GM21786 (cell line): ENCODE data around the gene NCKIPSD.

ENCODE experiments used
- ATAC-seq: cut with Tn5 transposase; IDR thresholded peaks from one replicate; pipeline ENCODE4 v1.9.1; 2021; ENCODE audit not compliant: unreplicated experiment

NCKIPSD gene

GRCh38 chr3:48650723-48651122 is 35.0 kb downstream of the NCKIPSD start:
- no peak for ATAC-seq

GRCh38 chr3:48648188-48648850 is 37.4 kb downstream of the NCKIPSD start:
- ATAC-seq, result no peak

GRCh38 chr3:48647714-48648113 is 38.0 kb downstream of the NCKIPSD start:
- ATAC-seq, result no peak

- no peak for ATAC-seq
Measured at GRCh38 chr3:48644898-48645760, 40.6 kb downstream of the NCKIPSD start.

- ATAC-seq, result no peak
Measured at GRCh38 chr3:48642605-48643004, 43.1 kb downstream of the NCKIPSD start.

- ATAC-seq, result no peak
Measured at GRCh38 chr3:48641396-48641795, 44.3 kb downstream of the NCKIPSD start.

GRCh38 chr3:48639944-48640606 is 45.6 kb downstream of the NCKIPSD start:
- no peak for ATAC-seq

- no peak for ATAC-seq
Measured at GRCh38 chr3:48637305-48637704, 48.4 kb downstream of the NCKIPSD start.

- ATAC-seq, result no peak
Measured at GRCh38 chr3:48636149-48636655, 49.5 kb downstream of the NCKIPSD start.

- ATAC-seq, result peak; percentile 92
Measured at GRCh38 chr3:48635222-48636021, 50.3 kb downstream of the NCKIPSD start, which contains the start of gene SLC26A6. SLC26A6 (minus strand) TSS chr3:48635461; CDS start chr3:48635393, 68 bp downstream.

- no peak for ATAC-seq
Measured at GRCh38 chr3:48634661-48635221, 51.0 kb downstream of the NCKIPSD start.

GRCh38 chr3:48633743-48634142 is 52.0 kb downstream of the NCKIPSD start:
- ATAC-seq, result no peak

- ATAC-seq, result no peak
Measured at GRCh38 chr3:48633256-48633655, 52.5 kb downstream of the NCKIPSD start.

- no peak for ATAC-seq
Measured at GRCh38 chr3:48631516-48632448, 53.9 kb downstream of the NCKIPSD start.

GRCh38 chr3:48630833-48631232 is 54.9 kb downstream of the NCKIPSD start:
- no peak for ATAC-seq

- ATAC-seq, result no peak
Measured at GRCh38 chr3:48630407-48630806, 55.3 kb downstream of the NCKIPSD start.

GRCh38 chr3:48629894-48630293 is 55.8 kb downstream of the NCKIPSD start:
- no peak for ATAC-seq

- no peak for ATAC-seq
Measured at GRCh38 chr3:48628277-48629017, 57.3 kb downstream of the NCKIPSD start.

GRCh38 chr3:48625600-48625999 is 60.1 kb downstream of the NCKIPSD start:
- ATAC-seq, result no peak
